SW480 (cell line): ENCODE results near the gene DNER.
"Not testable (repeated sequence)": the region's sequence is repeated elsewhere in the genome, so short reads cannot be mapped to it uniquely, and the experiment has no call there.

Experiments used
- DNase-seq: peaks from one replicate; pipeline ENCODE4 v3.0.0-alpha.2; 2016; ENCODE audit warnings: low spot score

Gene DNER

DNA sequence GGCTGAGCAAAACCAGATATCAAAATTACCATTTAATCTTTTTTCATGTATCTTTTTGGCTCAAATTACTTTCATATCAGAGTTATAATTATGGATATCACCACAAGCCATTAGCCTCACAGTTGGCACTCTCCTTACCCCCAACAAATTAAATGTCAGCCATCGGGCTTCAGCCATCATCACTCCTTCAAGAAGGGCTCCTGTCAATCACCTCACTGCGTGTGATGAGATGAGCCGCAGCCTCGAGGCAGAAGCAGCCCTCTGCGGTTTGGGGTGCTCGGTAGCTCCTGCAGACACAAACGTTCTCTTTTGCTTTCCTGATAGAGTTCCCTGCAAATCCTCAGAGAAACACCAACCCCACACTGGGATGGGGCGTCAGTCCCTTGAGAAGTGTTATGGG lies 94.1 kb downstream of the DNER start:
- DNase-seq = no peak

DNA sequence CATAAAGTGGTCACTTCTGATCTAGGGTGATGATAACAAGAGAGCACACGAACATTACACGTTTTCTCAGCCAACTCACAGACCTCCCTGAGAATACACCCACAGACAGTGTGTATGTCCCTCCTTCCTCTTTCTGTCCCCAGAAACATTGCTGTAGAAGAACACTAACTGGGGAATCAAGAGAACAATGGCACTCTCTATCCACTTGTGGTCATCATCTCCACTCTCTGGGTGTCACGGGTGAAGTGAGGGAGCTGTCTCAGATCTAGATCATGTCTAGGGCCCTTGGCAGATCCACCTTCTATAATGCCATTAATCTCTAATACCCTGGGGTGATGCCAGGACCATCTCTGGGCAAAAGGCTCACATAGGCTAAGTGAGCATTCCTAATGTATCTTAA lies 97.9 kb downstream of the DNER start:
- DNase-seq = no peak

DNA sequence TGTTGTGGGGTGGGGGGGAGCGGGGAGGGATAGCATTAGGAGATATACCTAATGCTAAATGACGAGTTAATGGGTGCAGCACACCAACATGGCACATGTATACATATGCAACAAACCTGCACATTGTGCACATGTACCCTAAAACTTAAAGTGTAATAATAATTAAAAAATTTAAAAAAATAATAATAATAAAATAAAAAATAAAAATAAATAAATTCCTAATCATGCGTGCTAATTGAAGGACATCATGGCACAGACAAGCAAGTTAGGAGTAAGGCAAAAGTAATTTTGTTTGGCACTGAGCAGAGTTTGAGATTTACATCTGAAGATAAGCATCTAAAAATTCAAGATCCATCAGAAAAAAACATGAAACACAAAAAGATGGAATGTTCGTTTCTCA lies 100.3 kb downstream of the DNER start:
- not testable (repeated sequence) for DNase-seq

DNA sequence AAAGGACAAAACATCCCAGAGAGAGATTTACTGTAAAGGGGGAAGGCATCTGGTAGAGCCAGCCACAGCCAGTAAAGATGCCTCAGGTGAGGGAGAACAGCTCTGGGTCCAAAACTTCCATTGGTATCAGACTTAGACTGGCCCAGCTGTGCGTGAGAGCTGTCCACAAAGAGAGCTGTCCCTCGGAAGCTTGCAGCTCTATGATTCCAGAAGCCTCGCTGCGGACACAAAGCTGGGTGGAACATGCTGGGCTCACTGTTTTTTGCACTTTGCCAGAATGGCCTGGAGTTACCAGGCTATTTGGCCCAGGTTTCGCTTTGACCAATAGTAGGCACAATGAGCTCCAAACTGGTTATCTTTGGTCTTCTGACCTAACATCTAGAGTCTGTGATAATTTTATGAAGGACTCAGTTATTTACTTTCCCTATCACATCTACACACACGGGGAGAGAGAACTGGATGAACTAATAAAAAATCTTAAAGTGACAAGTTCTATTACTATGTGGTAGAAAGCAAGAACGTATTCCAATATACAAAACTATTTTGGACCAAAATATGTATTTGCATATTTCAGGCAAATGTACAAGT lies 101.9 kb downstream of the DNER start:
- DNase-seq = no peak

DNA sequence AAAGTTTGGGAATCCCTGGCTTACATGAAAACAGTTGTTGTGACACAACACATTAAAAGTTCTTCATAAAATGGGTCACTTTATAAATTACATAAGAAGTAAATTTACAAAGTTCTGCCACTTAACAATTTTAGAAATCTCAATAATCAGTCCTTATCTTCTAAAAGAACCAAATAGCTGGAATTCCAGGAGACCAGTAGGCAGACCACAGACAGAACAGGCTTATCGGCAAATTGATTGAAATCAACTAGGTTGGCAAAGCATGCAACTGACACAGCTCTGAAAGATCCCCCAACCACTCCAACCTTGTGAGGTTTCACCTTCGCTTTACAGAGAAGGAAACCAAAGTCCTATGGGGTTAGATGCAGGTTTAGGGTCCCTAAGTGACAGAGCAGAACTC lies 103.0 kb downstream of the DNER start:
- no peak for DNase-seq

DNA sequence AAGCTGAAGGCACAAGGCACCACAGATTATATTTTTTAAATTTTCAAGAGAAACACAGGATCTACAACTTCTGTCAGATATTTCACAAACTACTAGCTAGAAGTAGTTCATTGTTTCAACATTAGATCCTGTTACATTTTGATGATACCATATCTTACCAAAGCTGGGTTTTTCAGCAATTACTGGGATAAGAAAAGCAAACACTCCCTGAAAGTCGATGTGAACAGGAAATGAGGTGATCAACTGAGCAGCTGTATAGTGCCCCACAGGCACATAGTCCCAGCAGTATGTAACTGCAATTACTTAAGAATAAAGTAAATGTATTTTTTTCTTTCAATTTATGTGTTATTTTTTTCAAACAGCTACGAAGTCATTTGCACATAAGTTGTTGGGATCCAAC lies 103.5 kb downstream of the DNER start:
- no peak for DNase-seq

DNA sequence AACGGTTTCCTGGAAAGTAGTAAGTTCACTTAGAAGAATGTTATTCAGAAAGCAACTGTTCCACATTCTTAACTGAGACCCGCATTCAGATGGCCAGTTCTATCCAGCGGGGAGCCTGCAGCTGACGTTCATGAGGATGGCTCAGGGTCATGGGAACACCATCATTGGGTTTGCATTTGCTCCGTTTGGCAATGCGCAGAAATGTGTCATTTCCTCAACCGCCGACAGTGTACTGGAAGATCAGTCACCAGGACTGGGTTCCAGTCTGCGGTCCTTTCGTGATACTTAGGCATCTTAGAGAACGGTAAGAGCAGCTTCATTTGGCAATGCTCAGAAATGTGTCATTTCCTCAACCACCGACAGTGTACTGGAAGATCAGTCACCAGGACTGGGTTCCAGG lies 104.0 kb downstream of the DNER start:
- DNase-seq = no peak

DNA sequence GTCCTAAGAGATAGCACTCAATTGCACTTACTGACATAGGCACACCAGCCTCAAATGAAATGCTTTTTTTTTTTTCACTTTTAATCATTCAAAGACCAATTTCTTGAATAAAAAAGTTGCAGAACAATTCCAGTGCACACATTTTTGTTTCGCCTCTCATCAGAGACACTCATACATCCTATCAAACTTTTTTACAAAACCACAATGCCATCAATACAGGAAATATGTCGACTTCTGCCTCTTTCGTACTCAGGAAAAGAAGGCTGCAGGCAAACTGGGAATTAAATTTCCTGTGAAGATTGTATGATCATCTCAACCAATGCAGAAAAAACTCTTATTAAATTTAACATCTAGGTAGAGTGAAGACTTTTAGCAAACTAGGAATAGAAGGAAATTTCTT lies 112.4 kb downstream of the DNER start:
- no peak for DNase-seq

DNA sequence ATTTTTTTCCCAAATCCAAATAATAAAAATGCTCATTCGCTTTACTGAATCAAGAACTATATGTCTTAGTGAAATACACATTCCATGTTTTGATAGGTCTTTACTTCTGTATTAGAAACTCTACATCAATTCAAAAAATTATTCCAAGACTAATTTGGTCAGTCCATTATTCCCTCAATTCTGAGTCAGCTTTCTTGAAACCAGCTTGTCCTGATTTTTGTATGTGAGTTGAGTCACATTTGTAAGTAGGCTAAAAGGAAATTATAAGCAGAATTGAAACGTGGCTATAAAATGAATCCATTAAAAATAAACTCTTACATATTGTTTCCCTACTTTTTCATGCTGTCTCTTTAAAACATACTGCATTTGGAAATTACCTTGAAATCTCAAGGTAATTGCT lies 113.0 kb downstream of the DNER start:
- no peak for DNase-seq

DNA sequence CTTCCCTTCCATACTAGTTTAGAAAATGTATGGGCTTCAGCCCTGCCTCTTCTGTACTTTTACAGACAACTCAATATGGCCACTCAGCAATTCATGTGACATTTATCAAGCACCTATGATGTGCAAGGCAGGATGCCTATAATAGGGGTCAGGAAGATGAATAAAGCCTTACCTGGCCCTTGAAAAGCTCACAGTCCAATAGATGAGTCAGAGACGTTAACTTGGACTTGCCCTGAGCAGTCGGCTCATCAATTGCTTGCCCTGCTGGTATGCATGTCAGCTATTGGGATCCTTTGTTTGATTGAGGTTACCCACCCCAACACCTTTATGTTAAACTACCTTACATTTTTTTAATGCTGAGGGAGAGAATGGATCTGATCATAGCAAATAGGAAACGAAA lies 116.1 kb downstream of the DNER start:
- no peak for DNase-seq

DNA sequence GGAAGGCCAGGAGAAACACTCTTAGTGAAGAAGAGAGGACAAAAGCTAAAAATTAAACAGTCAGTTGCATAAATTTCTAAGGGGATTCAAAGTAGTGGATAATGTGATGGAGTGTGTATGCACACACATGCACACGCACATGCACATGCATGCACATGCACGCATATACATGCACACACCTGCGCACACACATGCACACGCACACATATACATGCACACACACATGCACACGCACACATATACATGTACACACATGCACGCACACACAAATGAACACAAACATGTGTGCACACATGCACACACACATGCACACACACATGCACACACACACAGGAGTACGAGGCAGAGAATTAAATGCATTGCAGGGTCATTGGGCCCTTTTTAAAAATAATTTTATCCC lies 117.6 kb downstream of the DNER start:
- DNase-seq = no peak

DNA sequence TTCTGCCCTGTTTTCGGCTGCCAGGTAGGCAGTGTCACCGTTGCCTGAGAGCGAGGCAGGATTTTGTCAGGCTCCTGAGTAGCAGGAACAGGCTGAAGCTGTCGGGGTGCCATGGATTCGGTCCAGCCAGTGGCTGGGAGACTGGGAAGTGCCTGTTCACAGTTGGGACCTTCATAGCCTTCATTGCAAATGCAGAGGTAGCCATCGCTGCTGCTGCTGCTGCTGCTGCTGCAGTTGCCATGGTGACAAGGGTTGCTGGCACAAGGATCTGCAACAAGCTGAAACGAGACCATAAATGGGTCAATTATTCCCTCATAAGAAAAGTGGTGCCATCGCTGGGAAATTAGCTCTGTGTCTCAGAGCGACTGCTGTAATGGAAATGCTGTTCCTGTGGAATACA lies 122.7 kb downstream of the DNER start:
- no peak for DNase-seq

DNA sequence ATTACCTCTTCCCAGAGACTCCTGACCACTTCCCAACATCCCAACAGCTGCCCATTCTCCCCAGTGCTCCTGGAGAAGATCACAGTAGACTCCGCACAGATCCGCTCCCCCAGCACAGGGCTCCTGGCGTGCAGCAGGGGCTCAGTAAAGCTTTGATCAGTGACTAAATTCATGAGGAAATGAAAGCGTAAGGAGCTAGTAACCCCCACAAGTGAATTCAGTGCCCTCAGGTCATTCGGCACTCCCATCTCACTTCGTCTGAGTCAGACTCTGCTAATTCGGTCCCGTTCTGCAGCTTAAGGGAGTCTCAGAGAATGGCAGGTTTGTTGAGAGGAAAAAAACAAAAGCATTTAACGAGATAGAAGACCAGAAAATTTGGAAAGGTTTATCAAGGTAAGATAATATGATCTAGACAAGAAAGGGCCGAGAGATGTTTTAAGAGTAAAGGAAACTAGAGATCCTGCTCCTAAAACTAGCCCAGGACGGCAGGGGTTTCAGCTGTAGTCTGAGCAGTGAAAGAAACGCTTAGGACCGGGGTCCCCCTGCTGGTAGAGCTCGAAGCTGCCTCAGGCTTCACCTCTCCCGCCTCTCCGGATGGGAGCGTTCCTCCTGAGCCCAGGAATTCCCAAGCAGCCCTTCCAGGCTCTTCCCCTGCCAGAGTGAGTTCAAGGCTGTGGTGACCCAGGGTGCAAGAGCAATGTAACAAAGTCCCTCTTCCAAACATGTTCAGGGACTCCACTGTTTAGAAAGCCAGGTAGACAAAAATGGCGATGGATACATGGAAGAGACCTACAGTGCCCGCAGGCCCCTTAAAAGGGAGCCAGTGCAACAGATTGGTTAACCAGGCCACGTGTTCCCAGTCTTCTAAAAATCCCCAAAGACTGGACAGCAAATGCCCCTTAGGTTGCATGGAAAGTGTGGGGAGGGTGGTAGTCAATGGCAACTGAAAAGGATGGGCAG lies 127.3 kb downstream of the DNER start:
- peak; percentile 52 for DNase-seq

DNA sequence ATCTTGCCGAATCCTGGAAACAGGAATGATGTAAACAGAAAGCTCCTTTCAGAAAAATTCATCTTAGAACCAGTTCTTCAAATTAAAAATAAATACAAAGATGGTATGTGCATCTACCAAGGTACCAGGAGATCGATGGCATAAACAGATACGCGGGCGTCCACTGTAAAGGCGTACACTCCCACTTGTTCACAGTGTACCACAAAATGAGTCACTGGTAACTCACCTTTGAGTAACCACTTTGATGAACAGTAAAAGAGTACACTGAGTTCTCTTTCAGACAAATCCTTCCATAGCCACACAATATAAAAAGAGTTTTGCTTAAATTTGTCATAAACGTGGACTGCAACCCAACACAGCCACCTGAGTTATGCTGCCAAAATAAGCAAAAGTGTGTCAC lies 128.3 kb downstream of the DNER start:
- DNase-seq = peak; percentile 48

DNA sequence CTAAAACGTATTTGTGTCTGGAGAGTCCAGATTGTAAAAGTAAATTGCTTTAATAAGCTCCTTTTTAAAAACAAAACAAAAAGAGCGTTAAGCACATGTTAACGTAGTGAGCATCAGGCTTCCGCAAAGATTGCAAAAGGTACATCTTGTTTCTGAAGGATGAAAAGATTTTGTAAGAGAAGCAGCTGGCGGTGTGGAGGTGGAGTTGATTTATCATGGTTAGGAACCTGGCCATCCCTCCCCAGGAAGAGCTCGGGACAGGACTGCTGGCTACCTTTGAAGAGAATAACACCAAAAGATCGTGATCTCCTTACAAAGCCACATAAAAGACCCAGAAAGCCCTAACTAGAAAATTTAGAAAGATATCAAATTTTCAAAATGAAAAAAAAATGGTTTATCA lies 132.2 kb downstream of the DNER start:
- DNase-seq = no peak

DNA sequence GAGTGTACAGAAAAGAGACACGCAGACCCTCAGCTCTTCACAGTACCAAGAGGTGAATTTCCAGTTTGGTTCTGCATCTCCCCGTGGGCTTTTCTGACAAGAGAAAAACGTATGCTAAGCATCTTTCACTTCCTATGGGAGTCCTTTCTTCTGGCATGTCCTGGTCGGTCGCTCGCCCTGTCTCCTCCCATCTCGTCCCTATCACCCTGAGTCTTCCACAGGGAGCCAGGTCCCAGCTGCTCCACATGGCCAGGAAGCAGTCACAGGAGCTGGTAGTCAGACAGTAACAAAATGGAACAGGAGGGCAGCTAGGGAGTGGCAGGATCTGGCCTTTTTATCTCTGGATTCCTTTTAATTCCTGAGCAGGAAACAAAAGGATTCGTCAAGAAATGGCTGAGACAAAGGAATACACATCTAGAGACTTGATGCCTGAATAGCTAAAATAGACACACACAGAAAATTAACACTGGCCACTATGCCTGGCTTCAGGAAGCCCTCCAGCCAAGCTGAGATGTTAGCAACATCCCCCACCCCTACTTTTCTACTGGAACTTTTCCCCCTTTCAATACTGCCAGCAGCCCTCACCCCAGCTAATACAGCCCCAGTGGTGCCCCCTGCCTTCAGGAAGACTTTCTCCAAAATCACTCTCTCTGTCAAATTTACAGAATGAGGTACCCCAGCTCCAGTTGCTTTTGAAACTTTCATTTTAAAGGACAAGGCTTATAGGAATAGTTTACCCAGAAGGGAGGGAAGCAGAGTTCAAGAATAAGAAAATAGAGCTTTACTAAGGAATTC lies 136.1 kb downstream of the DNER start:
- peak; percentile 2 for DNase-seq

DNA sequence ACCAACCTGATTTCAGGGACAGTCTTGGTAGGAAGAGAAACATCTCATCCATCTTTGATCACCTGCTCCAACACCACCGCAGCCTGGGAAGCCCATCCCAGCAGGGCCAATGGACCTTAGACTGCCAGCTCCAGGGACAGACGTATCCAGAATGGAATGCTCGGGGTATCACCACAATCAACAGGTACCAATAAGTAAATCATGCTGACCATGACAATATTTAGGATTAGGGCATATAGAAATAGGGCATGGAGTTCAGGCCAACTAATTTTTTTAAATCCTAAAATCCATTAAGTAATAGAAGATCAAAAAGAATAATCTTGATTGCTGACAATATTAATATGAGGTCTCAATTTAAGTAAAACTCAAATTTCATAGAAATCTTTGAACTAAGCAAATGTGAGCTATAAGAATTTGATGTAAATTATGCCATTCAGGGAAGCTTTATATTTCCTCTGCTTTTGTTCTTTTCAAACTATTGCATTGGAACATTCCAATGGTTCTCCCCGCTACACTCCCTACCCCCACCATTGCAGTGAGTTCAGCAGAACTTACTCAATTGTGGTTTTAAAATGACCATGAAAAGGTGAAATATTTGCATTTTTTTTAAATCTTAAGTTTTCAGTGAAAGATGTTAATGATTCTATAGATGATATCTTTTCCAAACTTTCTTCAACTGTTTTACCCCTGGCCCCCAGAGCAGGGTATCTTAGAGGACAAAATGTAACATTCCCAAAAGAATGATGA lies 138.6 kb downstream of the DNER start:
- DNase-seq = no peak

DNA sequence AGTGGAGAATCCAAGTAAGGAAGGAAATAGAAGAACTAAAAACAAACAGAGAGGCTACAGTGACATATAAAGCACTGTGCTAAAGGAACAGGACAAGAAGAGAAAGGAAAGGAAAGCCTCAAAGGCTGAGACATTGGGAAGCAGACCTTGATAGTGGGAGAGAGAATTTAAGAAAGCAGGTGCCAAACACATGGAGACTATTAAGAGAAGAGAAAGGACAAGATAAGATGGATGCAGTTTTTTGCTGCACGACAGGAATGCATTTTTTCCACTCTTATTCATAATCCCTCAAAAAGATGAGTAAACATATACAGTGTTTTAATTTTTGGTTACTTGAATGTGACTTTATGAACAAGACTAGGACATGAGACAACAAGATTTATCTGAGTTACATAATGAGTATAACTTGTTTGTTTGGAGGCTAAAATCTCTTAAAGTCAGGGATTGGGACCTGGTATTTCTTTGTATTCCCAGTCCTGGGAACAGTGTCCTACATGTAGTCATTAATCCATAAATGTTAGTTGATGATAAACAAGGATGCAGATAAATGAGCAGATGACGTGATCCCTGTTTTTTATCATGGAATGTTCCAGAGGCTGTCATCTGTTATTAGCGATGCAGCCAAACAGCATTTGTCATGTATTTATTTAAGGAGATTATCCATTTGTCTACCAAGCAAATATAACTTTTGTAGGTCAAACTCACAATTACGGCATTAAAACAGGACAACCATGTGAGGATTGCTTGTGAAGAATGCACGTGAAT lies 141.7 kb downstream of the DNER start:
- DNase-seq = no peak

DNA sequence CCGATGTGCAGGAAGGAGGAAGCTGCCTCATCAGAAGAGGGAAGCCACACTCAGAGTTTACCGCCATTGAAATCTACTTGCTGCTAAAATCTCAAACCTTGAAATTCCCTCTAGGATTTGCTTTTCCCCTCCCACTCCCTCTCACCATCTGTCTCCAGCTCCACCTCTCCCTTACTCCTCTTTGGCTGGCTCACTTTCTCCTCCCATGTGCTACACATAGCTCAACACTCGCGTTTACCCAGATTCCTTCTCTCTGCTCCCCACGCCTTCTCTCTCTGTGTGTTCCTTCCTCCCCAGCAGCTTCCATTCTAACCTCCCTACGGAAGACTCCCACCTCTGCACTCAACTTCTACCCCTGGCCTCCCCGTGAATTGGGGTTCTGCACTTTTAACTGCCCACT lies 143.1 kb downstream of the DNER start:
- DNase-seq = no peak

DNA sequence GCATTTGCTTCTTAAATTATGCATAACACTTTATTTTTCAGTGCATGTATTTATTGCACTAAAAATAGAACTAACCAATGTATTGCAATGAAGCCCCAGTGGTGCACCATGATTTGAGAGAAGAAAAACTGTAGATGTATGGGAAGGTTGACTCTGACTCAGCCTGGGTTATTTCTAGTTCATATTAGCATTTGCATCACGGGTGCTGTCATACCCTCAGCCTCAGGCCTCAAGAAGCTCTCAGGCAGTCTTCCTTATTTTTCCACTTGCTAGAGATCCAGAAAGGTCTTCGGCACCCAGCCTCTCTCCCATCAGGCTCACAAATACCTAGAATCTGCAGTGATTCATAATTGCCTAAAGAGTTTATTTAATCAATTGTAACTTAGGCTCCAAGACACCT lies 148.0 kb downstream of the DNER start:
- DNase-seq = no peak

DNA sequence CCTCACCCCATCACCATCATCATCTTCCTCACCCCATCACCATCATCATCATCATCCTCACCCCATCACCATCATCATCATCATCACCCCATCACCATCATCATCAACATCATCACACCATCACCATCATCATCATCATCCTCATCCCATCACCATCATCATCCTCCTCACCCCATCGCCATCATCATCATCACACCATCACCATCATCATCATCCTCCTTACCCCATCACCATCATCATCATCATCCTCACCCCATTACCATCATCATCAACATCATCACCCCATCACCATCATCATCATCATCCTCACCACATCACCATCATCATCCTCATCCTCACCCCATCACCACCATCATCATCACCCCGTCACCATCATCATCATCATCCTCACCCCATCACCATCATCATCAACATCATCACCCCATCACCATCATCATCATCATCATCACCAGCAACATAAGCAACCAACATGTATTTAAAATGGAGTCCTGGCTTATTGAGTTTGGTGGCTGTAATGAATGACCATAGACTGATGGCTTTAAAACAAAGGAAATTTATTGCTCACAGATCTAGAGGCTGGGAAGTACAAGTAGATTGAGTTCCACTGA lies 150.0 kb downstream of the DNER start:
- DNase-seq = no peak
